Skeletal muscle satellite cell (primary cell): Measurements from ENCODE around the gene IL18.
A peak's percentile ranks its signal among the peaks of the same experiment; 100 is the strongest.
"Not testable (repeated sequence)": the region's sequence is repeated elsewhere in the genome, so short reads cannot be mapped to it uniquely, and the experiment has no call there.

ENCODE experiments used
- H3K27me3 ChIP-seq: 2 replicates; pipeline ENCODE4 v1.7.0; 2013; ENCODE audit warnings: low read length; ENCODE audit not compliant: control insufficient read depth, insufficient read depth
- H3K36me3 ChIP-seq: 2 replicates; pipeline ENCODE4 v1.7.0; 2013; ENCODE audit warnings: mild to moderate bottlenecking, control low read depth, low read length; ENCODE audit not compliant: insufficient read depth
- H3K4me1 ChIP-seq: 2 replicates; pipeline ENCODE4 v1.7.0; 2013; ENCODE audit warnings: low read length; ENCODE audit not compliant: control insufficient read depth, insufficient read depth
- H3K4me2 ChIP-seq: 2 replicates; pipeline ENCODE4 v1.7.0; 2013; ENCODE audit warnings: mild to moderate bottlenecking, low read length
- H3K4me3 ChIP-seq: 2 replicates; pipeline ENCODE4 v1.7.0; 2013; ENCODE audit warnings: low read length
- H3K9ac ChIP-seq: 2 replicates; pipeline ENCODE4 v1.7.0; 2013; ENCODE audit warnings: mild to moderate bottlenecking, low read depth, low read length, moderate library complexity
- H3K9me3 ChIP-seq: replicated peaks from 2 replicates; pipeline ENCODE4 v1.7.0; 2013; ENCODE audit warnings: mild to moderate bottlenecking, control low read depth, low read length

IL18 gene

DNA sequence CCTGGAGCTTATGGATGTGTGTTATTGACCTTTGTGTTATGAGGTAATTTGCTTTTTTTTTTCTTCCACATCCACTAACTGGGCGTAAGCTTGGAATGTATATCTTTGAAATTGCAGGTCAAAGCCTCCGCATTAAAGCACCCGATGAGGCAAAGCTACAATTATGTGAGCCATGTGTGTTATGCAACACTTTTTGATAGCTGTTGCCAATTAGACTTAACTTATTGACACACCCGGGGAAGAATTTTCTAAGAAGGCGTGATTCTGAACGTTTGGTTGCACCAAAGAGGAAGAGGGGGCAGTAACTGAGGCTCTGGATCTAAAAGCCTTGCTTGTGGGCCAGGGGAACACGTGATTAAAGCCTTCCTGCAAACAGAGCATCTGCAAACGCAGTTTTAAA, 2.7 kb upstream of the IL18 start:
- H3K9ac ChIP-seq: no peak overlapping the region
- peaks cover 45% of the 10 kb centered on the region for H3K4me1 ChIP-seq
- no peak overlapping the region for H3K4me2 ChIP-seq
- H3K36me3 ChIP-seq: no peaks in the 10 kb centered on the region
- no peaks in the 10 kb centered on the region for H3K27me3 ChIP-seq
- H3K9me3 ChIP-seq: no peaks in the 10 kb centered on the region
- no peak overlapping the region for H3K4me3 ChIP-seq

DNA sequence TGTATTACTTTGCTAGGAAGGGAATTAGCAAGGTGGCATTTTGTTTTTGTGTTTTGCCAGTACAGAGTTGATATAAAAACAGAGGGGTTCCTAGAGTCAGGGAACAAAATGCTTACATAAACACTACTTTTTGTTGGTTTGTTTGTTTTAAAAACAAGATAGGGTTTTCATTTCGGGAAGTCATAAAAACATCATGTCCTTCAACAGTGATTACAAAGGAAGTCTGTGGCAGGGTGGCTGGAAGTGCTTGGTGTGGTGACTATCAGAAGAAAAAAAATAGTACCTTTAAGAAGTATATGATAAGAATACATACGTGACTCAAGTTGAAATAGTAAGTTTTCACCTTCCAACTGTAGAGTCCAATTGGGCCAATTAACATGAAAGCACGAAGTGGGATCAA, 1.2 kb upstream of the IL18 start:
- Histone ChIP-seq H3K9me3 (no peaks in the 10 kb centered on the region), H3K27me3 (no peaks in the 10 kb centered on the region), H3K4me1 (peaks cover 56% of the 10 kb centered on the region), H3K36me3 (no peaks in the 10 kb centered on the region), H3K9ac (no peak overlapping the region), H3K4me2 (peak overlapping the region; percentile 42), H3K4me3 (no peak overlapping the region)

DNA sequence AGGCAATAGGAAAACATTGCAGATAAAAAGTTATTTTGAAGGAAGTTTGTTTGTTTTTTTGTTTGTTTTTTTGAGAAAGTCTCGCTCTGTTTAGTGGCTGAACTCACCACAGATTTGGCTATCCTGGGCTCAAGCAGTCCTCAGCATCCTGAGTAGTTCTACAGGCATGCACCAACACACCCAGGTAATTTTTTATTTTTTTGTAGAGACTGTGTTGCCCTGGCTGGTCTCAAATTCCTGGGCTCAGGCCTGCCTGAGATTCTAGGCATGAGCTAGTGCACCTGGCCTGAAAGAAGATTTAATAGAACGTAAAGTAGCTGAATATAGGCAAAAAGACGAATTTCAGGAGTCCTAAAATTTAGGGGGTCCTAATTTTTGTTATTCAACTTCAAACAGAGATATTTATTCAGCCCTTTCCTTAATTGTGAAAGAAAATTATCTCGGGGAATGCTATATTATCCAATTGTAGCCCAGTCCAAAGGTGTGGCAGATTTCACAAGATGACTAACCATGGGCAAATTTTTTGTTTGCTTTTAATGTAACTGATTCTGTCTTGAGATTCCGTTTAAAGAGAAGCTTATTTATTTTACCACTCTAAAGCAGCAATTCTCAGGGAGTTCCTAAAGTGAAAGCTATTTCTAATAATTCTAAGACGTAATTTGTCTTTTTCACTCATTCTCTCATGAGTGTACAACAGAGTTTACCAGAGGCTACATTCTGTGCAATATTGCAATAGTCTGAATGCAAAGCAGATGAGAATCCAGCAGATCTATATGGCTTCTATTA, 940 bp downstream of the IL18 start:
- peak overlapping the region; percentile 35 for H3K4me3 ChIP-seq
- H3K9me3 ChIP-seq: no peaks in the 10 kb centered on the region
- H3K4me1 ChIP-seq: peaks cover 60% of the 10 kb centered on the region
- H3K4me2 ChIP-seq: peak overlapping the region; percentile 32
- peak overlapping the region; percentile 30 for H3K9ac ChIP-seq
- no peaks in the 10 kb centered on the region for H3K36me3 ChIP-seq
- no peaks in the 10 kb centered on the region for H3K27me3 ChIP-seq

DNA sequence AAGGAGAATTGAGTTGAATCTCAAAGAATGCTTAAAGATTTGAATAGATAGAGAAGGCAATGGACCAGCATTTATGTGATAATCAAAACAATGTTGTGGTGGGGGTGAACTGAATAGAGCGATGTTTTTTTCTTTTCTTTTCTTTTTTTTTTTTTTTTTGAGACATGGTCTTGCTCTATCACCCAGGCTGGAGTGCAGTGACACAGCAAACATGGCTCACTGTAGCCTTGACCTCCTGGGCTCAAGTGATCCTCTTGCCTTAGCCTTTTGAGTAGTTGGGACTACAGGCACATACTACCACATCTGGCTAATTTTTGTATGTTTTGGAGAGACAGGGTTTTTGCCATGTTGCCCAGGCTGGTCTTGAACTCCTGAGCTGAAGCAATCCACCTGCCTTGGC, 1.7 kb downstream of the IL18 start:
- not testable (repeated sequence) for H3K9me3 ChIP-seq, H3K4me3 ChIP-seq, H3K27me3 ChIP-seq, H3K4me2 ChIP-seq, H3K9ac ChIP-seq, H3K36me3 ChIP-seq
- H3K4me1 ChIP-seq: peaks cover 65% of the 10 kb centered on the region

DNA sequence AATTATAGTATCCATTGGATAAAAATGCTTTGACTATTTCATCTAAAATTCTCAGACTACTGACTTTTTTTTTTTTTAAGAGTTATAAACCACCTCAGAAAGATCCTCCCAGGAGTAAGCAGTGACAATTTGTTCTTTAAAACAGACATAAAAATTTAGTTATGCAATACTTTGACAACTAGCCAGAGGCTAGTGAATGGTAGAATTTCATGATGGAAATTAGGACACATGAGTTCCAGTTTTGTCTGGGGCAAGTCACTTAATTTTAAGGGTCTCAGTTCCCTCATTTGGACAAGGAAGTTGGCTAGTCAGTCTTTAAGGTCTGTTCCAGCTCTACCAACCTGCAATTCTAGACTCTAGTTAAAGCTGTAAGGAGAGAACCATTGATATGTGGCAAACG, 2.9 kb downstream of the IL18 start:
- peaks cover 67% of the 10 kb centered on the region for H3K4me1 ChIP-seq
- no peaks in the 10 kb centered on the region for H3K9me3 ChIP-seq
- no peaks in the 10 kb centered on the region for H3K36me3 ChIP-seq
- H3K4me2 ChIP-seq: peak overlapping the region; percentile 5
- H3K27me3 ChIP-seq: no peaks in the 10 kb centered on the region
- H3K4me3 ChIP-seq: no peak overlapping the region
- H3K9ac ChIP-seq: peak overlapping the region; percentile 10

DNA sequence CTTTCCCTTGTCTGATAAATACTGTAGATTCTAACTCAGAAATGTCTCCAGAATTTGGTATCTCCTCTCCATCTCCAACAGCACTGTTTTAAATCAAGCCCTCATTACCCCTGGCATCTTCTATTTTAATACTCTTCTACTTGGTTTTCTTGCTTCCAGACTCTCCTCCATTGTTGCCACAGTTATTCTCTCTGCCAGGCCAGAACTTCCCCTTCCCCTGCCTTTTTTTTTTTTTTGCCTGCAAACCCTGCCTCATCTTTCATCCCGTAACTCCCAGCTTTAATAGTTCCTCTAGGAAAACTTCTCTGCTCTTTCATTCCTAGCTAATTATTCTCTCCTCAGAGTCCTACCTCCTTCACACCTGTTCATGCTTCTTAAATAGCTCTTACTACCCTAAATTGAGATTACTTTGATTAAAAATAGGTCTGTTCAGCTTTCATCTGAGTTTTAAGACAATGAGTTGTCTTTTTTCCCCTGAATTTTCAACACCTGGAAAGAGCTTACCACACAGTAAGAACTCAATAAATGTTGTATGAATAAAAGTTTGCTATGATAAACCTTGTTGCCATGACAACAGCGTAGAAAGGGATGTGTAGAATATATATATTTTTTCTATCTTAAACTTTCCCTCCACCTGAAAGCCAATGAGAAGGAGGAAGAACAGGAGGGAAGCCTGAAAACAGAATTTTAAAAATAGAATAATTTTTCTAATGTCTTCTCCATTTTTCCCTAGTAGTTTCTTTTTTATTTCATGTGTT, 3.6 kb downstream of the IL18 start:
- H3K4me3 ChIP-seq: no peak overlapping the region
- H3K27me3 ChIP-seq: no peaks in the 10 kb centered on the region
- H3K9me3 ChIP-seq: no peaks in the 10 kb centered on the region
- H3K4me2 ChIP-seq: no peak overlapping the region
- peak overlapping the region; percentile 10 for H3K9ac ChIP-seq
- no peaks in the 10 kb centered on the region for H3K36me3 ChIP-seq
- H3K4me1 ChIP-seq: peaks cover 64% of the 10 kb centered on the region

DNA sequence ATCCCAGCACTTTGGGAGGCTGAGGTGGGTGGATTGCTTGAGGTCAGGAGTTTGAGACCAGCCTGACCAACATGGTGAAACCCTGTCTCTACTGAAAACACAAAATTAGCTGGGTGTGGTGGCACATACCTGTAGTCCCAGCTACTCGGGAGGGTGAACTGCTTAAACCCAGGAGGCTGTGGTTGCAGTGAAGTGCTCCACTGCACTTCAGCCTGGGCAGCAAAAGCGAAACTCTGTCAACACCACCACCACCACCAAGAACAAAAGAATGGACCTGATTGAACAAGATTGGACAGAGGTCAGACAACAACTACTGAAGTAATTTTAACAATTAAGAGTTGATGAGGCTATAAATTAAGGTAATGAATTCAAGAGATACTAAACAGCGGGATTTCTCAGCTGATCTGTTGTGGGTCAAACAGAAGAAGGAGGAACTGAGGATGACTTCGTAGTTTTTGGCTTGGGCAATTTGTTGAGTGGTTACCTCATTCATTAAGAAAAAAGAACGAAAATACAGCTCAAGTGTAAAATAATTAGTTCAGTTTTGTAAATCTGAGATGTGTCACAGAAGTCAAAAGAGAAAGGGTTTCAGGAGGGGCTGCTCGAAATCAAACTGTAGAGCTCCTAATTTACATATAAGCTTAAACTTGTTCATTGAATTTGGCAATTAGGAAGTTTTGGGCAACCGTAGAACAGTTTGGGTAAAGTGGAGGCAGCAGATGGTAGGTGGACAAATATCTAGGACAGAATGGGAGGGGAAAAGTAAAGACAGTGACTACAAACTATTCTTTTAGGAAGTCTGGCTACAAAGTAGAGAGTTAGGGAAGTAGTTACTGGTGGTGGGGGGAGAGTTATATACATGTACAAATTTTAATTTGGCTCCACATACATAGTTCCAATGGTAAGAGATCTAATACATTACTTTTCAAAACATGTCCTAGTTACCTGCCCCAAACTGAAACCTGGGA, 4.5 kb downstream of the IL18 start:
- Histone ChIP-seq H3K4me2 (no peak overlapping the region), H3K4me1 (peaks cover 55% of the 10 kb centered on the region), H3K36me3 (no peaks in the 10 kb centered on the region), H3K27me3 (no peaks in the 10 kb centered on the region), H3K9ac (no peak overlapping the region), H3K9me3 (no peaks in the 10 kb centered on the region), H3K4me3 (no peak overlapping the region)

DNA sequence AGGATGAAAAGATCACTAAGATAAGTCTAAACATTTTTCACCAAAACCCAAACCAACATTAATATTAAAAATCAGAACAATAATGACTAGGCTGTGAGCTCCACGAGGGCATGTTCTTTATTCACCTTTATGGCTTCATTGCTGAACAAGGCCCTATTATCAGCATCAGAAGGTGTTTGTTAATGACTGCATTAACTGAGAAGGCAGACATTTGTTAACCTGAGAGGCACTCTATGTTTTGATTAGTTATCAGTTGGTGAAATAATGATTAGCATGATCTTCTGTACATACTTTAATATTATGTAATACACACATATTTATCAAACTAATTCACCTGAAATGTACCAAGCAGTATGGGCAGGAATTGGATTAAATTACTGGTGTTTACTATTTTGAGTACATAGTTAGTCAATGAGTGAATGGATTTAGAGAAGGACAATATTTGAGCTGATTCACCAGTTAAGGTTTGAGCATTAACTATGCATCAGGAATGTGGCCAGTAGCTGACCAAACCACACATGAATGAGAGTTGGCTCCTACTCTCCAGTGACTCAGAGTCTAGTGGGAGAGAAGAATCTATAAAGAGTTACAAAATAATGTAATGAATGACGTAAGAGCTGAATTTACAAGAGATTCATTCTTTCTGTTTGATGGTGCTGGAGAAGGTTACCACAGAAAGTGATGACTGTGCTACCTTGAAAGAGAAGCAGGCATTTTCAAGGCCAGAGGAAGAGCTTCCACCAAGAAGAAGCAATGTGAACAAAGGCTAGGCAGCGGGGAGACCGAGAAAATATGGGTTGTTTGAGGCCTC, 6.7 kb downstream of the IL18 start:
- Histone ChIP-seq H3K27me3 (no peaks in the 10 kb centered on the region), H3K4me3 (no peak overlapping the region), H3K4me1 (peaks cover 35% of the 10 kb centered on the region), H3K9ac (peak overlapping the region; percentile 41), H3K36me3 (no peaks in the 10 kb centered on the region), H3K4me2 (peak overlapping the region; percentile 53), H3K9me3 (no peaks in the 10 kb centered on the region)

DNA sequence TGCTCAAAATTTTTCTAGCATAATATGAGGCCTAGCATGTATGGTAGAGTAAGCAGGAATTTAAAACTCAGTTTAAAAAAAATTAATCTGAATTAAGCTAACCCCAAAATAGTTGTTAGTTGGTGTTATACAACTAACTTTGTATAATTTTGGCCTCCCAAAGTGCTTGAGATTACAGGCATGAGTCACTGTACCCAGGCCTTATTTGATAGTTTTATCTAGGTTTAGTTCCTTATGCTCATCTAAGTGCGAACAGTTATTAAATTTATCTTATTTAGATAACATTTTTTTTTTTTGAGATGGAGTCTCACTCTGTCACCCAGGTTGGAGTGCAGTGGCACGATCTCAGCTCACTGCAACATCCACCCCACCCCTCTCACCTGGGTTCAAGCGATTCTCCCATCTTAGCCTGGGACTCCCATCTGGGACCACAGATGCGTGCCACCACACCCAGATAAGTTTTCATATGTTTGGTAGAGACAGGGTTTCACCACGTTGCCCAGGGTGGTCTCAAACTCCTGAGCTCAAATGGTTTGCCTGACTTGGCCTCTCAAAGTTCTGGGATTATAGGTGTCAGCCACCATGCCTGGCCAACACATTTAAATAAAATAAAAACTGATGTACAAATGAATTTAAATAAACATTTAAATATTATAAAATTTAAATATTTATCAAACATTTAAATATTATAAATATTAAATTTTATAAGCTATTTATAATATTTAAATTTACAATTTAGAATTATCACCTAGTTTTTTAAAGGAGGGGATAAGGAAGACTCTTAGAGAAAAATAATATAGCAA, 7.5 kb downstream of the IL18 start:
- no peaks in the 10 kb centered on the region for H3K9me3 ChIP-seq
- H3K9ac ChIP-seq: peak overlapping the region; percentile 31
- no peak overlapping the region for H3K4me3 ChIP-seq
- peaks cover 35% of the 10 kb centered on the region for H3K4me1 ChIP-seq
- no peaks in the 10 kb centered on the region for H3K36me3 ChIP-seq
- H3K27me3 ChIP-seq: no peaks in the 10 kb centered on the region
- no peak overlapping the region for H3K4me2 ChIP-seq

DNA sequence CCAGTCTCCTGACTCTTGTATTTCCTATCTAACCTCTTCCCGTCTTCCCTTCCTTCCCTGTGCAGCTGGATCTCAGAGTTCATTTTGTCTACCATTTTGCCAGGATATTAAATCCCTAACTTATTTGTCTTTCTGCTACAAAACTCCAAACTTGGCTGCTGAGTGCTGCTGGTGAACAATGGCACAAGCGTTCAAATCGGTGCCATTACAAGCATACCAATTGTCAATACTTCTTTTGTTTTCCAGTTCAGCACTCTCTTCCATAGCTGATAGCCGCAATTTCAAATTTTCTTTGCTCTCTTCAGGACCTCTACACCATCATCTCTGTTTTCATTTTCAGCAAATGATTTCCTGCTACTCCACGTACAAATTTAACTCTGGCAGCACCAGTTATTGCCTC, 13.4 kb downstream of the IL18 start:
- no peak overlapping the region for H3K9ac ChIP-seq
- no peak overlapping the region for H3K4me3 ChIP-seq
- no peaks in the 10 kb centered on the region for H3K27me3 ChIP-seq
- no peaks in the 10 kb centered on the region for H3K4me1 ChIP-seq
- H3K36me3 ChIP-seq: no peaks in the 10 kb centered on the region
- H3K4me2 ChIP-seq: no peak overlapping the region
- no peaks in the 10 kb centered on the region for H3K9me3 ChIP-seq
